Measurements from ENCODE around the gene AHRR. TPM values are rescaled to one million over a fixed set of nuclear protein-coding genes. Genes with fewer than 3 reads are reported as not detected.
"Not testable (repeated sequence)": the region's sequence is repeated elsewhere in the genome, so short reads cannot be mapped to it uniquely, and the experiment has no call there.

The AHRR gene
- total RNA-seq: 1.4 TPM

- DNase-seq: no peak
Observed at GRCh38 chr5:321230-321725, at the start of gene AHRR. TSS of gene AHRR (plus strand) at chr5:321714. CDS start at chr5:343903, 22,189 bp downstream.

DNA sequence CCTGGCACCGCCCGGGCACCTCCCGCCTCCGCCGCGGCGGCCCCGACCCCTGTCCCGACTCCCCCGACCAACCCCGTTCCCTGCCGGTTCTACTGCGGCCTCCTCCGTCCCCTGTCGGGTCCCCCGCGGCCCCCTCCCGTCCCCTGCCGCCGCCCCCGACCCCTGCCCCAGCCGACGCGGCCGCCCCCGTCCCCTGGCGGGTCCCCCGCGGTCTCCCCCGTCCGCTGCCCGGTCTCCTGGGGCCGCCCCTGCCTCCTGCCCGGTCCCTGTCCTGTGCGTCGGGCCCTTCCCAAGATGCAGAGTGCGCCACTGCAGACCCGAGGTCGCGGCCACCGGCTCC, 49.7 kb upstream of the AHRR start:
- DNase-seq: not testable (repeated sequence)

DNA sequence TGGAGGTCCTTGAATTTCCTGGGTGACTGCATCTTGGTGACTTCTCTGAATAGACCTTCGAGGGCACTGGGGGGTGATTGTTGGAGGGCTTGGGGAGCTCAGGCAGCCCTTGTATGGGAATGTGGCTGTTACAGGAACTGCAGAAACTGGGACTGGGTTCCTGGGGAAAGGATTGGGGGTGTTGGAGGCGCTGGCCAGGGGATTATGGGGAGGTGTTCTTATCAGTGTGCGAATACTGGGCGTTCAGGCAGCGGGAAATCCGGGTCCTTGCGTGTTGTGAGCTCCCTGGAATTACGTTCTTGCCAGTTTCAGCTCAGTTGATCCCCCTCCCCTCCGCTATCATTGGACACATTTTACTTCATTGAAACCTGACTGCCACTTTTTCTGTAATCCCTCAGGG, 48.4 kb upstream of the AHRR start:
- DNase-seq: not testable (repeated sequence)

- not testable (repeated sequence) for DNase-seq
Observed at GRCh38 chr5:273491-273890, 48.0 kb upstream of the AHRR start.

DNA sequence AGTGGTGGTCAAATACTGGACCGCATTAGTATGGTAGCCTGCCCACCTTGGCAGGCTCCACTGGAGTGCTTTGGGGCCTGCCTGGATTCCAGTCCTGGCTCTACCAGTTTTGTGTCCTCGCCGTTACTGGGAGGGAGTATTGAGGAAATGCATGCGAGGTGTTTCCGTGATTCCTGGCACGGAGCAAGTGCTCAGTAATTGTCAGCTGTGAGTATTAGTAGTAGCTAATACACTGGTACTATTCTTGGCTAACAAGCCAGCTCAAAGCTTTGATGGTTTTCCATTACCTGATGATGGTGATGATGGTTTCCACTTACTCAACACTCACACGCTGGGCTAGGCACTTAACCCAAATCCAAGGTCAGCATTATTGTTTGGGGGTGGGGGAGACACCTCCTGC, 47.2 kb upstream of the AHRR start:
- DNase-seq: not testable (repeated sequence)

- no peak for DNase-seq
Observed at GRCh38 chr5:278646-279045, 42.9 kb upstream of the AHRR start.

GRCh38 chr5:279051-279665, 42.4 kb upstream of the AHRR start:
- not testable (repeated sequence) for DNase-seq

DNA sequence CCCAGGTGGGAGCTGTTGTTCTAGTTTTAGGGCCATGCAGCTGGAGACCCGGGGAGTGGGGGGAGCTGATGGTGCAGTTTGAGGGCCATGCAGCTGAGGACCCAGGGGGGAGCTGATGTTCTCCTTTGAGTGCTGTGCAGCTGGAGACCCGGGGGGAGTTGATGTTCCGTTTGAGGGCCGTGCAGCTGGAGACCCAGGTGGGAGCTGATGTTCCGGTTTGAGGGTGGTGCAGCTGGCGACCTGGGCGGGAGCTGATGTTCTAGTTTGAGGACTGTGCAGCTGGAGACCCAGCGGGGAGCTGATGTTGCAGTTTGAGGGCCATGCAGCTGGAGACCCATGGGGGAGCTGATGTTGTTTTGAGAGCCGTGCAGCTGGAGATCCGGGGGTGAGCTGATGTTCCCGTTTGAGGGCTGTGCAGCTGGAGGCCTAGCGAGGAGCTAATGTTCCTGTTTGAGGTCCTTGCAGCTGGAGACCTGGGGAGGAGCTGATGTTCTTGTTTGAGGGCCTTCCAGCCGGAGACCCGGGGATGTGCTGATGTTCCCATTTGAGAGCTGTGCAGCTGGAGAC, 35.4 kb upstream of the AHRR start:
- no peak for DNase-seq

DNA sequence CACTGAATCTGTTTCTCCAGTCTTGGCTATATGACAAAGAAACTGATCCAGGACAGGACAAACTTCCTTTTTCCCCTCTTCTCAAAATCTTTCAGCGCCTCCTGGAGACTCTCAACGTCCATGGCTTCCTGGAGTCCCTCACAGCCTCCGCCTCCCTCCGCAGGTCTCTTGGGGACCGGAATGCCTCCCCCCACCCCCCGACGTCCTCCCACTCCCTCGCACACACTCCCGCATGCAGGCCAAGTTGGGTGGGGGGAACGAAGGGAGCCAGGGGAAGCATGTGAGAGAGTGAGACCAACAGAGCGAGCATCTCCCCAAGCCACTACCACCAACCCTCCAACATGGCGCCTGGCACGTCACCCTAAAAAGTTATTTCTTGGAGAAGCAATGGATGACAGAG, 31.3 kb upstream of the AHRR start:
- DNase-seq: not testable (repeated sequence)

DNA sequence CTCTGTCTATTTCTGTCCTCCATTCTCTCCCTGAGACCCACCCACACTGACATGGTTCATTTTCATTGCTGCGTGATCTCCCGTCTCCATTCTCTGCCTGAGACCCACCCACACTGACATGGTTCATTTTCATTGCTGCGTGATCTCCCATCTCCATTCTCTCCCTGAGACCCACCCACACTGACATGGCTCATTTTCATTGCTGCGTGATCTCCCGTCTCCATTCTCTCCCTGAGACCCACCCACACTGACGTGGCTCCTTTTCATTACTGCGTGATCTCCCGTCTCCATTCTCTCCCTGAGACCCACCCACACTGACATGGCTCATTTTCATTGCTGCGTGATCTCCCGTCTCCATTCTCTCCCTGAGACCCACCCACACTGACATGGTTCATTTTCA, 30.2 kb upstream of the AHRR start:
- DNase-seq: peak; percentile 19

- not testable (repeated sequence) for DNase-seq
Observed at GRCh38 chr5:294788-295187, 26.7 kb upstream of the AHRR start.

- DNase-seq: not testable (repeated sequence)
Observed at GRCh38 chr5:296207-296606, 25.3 kb upstream of the AHRR start.

- DNase-seq: not testable (repeated sequence)
Observed at GRCh38 chr5:296954-297353, 24.6 kb upstream of the AHRR start.

DNA sequence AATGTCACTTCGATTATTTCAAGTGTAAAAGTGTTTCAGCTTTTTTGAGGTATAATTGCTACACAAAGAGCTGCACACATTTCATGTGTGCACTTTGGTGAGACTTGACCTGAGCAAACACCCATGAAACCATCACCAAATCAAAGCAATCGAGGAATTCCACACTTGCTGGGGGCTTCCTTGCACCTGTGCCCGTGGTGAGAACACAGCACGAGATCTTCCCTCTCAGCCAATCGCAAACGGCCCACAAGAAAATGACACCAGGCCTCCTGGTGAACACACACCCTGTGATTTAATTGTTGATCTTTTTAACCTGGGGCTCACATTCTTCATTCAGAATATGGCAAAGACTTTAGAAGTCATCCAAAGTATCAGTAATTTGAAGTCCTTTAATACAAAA, 24.1 kb upstream of the AHRR start:
- not testable (repeated sequence) for DNase-seq

GRCh38 chr5:297991-298736, 23.4 kb upstream of the AHRR start:
- not testable (repeated sequence) for DNase-seq

- no peak for DNase-seq
Observed at GRCh38 chr5:298737-299125, 22.8 kb upstream of the AHRR start.

GRCh38 chr5:299921-300320, 21.6 kb upstream of the AHRR start:
- not testable (repeated sequence) for DNase-seq

GRCh38 chr5:300691-301435, 20.7 kb upstream of the AHRR start:
- DNase-seq: not testable (repeated sequence)

- DNase-seq: not testable (repeated sequence)
Observed at GRCh38 chr5:302416-302815, 19.1 kb upstream of the AHRR start.

- DNase-seq: no peak
Observed at GRCh38 chr5:302966-303365, 18.5 kb upstream of the AHRR start.

DNA sequence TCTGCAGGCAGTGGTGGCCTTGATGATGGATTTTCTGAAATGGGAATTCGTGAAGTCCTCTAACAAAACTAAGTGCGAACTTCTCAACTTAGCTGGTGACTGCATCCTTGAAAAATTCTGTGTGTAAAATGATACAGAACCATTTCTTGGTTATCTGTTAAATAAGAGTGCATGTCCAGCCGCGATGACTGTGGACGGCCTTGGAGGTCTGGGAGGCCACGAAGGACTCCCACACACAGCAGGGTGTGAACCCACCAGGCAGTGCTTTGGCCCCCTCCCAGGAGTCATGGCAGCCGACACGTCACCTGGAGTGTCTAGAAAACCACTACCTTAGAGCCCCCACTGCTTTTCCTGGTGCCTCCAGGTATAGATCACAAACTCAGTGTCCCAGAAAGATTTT, 17.8 kb upstream of the AHRR start:
- DNase-seq: not testable (repeated sequence)

DNA sequence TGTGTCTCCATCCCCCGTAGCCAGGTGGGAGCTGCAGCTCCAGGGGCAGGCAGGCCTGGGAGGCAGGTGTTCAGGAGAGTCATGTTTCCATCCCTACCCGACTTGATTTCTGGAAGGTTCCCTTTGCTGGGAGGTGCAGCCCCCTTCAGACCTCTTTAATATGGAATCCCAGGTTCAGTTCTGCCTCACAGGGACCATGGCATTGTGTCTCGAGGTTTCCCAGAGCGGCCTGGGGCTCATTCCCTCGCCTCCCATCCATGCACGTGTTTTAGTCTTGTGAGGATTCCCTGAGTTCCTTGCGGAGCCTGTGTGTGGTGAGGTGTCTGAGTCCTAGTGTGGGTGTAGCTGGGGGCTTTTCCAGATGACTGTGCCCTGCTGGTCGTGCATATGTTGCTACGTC, 16.5 kb upstream of the AHRR start:
- no peak for DNase-seq

GRCh38 chr5:305459-305858, 16.1 kb upstream of the AHRR start:
- no peak for DNase-seq

All from occipital lobe (tissue), 2 donors.